22Rv1 (cell line): ENCODE results near the gene OSGEP.

Experiments used
- H3K27ac ChIP-seq: fragments of 450-650 bp; 2 replicates; pipeline ENCODE4 v1.5.1; 2017
- CTCF ChIP-seq: fragments of 450-650 bp; IDR thresholded peaks from 2 replicates; pipeline ENCODE4 v1.5.1; 2017; ENCODE audit warnings: mild to moderate bottlenecking
- ZFX ChIP-seq: fragments of 450-650 bp; IDR thresholded peaks from 2 replicates; pipeline ENCODE4 v1.6.1; 2017; ENCODE audit warnings: antibody characterized with exemption, borderline replicate concordance

The OSGEP gene

DNA sequence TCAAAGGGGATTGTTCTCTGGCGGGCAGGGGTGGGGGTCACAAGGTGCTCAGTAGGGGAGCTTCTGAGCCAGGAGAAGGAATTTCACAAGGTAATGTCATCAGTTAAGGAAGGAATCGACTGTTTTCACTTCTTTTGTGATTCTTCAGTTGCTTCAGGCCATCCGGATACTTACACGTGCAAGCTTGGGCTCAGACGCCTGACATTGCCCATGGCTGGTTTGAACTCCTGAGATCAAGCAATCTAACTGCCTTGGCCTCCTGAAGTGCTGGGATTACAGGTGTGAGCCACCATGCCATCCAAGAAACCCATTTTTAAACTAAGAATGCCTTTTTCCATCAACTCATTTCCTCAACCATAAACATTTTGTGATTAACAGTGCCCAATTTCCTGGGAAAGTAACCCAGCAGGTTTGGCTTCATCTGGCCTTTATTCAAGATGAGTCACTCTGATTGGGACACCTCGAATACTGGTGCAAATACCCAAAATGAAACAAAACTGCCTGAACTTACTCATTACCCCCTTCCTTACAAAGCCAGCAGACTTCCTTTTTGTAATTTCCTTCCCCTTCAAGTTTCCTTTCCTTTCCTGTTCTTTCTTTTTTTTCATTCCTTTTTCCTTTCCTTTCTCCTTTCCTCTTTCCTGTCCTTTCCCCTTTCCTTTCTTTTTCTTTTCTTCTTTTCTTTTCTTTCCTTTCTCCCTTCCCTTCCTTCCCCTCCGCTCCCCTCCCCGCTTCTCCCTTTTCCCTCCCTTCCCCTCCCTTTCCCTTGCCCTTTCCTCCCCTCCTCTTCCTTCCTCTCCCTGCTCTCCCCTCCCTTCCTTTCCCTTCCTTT is 40.5 kb upstream of the OSGEP start:
- TF ChIP-seq ZFX (no peak), CTCF (no peak)
- H3K27ac ChIP-seq: no peak overlapping the region

- H3K27ac ChIP-seq: no peak overlapping the region
- TF ChIP-seq CTCF (no peak), ZFX (no peak)
Measured at GRCh38 chr14:20493634-20494033, 39.0 kb upstream of the OSGEP start.

DNA sequence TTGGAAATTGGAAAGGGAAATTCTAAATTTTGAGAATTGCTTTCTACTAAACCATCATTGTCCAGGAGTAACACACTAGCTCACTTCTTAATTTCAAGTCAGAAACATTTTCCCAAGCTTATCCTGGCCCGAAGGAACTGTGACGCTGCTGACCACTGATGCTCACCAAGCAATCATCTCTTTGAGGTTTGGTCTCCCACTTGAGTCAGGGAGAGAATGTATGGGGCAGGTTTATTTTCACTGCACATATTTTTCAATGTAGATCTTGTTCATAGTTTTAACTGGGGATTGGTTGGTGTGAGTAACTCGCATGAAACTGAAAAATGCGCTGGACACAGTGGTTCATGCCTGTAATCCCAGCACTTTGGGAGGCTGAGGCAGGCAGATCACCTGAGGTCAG is 37.9 kb upstream of the OSGEP start:
- TF ChIP-seq ZFX (no peak), CTCF (no peak)
- no peak overlapping the region for H3K27ac ChIP-seq

DNA sequence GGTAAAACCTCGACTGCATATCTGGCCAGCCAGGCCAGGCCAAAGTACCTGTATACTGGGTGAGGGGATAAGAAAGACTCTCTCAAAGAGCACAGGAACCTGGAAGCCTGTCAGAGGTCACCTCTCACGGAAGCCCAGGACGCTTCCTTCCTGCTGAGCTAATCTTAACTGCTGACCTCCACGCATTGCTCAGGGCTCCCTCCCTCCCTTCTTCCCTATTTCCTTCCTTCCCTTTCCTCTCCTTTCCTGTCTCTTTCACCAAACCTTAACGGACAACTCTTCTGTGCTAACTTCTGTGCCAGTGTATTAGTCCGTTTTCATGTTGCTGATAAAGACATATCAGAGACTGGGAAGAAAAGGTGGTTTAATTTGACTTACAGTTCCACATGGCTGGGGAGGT is 36.0 kb upstream of the OSGEP start:
- H3K27ac ChIP-seq: no peak overlapping the region
- TF ChIP-seq ZFX: no peak
- no peak for TF ChIP-seq CTCF

- H3K27ac ChIP-seq: no peak overlapping the region
- TF ChIP-seq CTCF: no peak
- TF ChIP-seq ZFX: no peak
Measured at GRCh38 chr14:20489093-20489994, 34.7 kb upstream of the OSGEP start.

GRCh38 chr14:20487396-20487725 is 32.7 kb upstream of the OSGEP start:
- no peak overlapping the region for H3K27ac ChIP-seq
- TF ChIP-seq CTCF (0 out of 2 replicates have a peak, but pooled peaks have one; percentile 20), ZFX (no peak)
